Transverse colon (tissue), 3 donors: ENCODE measurements around the gene TFAP2E.

Experiments used
- POLR2A ChIP-seq: fragments of 450-650 bp; IDR thresholded peaks from one replicate; pipeline ENCODE4 v1.6.1; 2016; ENCODE audit warnings: antibody characterized with exemption, mild to moderate bottlenecking, moderate library complexity
- TF ChIP-seq, protein P1 (sequence below), 5 experiments: fragments of 200-600 bp in 3 of 5; fragments of 450-650 bp in 2 of 5; sonication (generic) in 3 of 5; IDR thresholded peaks; 1 replicate in 2 of 5; 2 replicates in 3 of 5; pipeline ENCODE4 v1.5.1; 2016 to 2017; ENCODE audit warnings: antibody characterized with exemption in 5 of 5, inconsistent platforms in 3 of 5, mild to moderate bottlenecking in 2 of 5, moderate library complexity in 1 of 5

- TF ChIP-seq, protein P1, sequence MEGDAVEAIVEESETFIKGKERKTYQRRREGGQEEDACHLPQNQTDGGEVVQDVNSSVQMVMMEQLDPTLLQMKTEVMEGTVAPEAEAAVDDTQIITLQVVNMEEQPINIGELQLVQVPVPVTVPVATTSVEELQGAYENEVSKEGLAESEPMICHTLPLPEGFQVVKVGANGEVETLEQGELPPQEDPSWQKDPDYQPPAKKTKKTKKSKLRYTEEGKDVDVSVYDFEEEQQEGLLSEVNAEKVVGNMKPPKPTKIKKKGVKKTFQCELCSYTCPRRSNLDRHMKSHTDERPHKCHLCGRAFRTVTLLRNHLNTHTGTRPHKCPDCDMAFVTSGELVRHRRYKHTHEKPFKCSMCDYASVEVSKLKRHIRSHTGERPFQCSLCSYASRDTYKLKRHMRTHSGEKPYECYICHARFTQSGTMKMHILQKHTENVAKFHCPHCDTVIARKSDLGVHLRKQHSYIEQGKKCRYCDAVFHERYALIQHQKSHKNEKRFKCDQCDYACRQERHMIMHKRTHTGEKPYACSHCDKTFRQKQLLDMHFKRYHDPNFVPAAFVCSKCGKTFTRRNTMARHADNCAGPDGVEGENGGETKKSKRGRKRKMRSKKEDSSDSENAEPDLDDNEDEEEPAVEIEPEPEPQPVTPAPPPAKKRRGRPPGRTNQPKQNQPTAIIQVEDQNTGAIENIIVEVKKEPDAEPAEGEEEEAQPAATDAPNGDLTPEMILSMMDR (IDR thresholded peaks at IDR 0.05), result no peak
- TF ChIP-seq POLR2A, result no peak
These were observed 3.2 kb upstream of the TFAP2E start for GRCh38 chr1:35569936-35570335.
